Esophagus muscularis mucosa (tissue), 4 donors: ENCODE measurements around the gene SMIM22. TPM values are rescaled to one million over a fixed set of nuclear protein-coding genes. Genes with fewer than 3 reads are reported as not detected.

Experiments
- DNase-seq: peaks from one replicate; pipeline ENCODE4 v3.0.0-alpha.2; 2017; ENCODE audit errors: extremely low spot score
- H3K27ac ChIP-seq, 4 donors: fragments of 200-600 bp; sonication (generic); replicated peaks in 1 of 4; 1 replicate in 3 of 4; 2 replicates in 1 of 4; pipeline ENCODE4 v1.5.1; 2016 to 2019; ENCODE audit warnings: mild to moderate bottlenecking in 1 of 4
- H3K27me3 ChIP-seq, 4 donors: fragments of 200-600 bp; sonication (generic); one replicate each; pipeline versions ENCODE4 v1.5.1 to v1.6.0; 2016 to 2019
- H3K36me3 ChIP-seq, 4 donors: fragments of 200-600 bp; sonication (generic); one replicate each; pipeline ENCODE4 v1.5.1; 2016 to 2019
- H3K4me1 ChIP-seq, 4 donors: fragments of 200-600 bp; sonication (generic); one replicate each; pipeline ENCODE4 v1.5.1; 2016 to 2019
- H3K4me3 ChIP-seq, 4 donors: fragments of 200-600 bp; sonication (generic); 1 replicate in 2 of 4; 2 replicates in 2 of 4; pipeline ENCODE4 v1.5.1; 2016 to 2019; ENCODE audit warnings: mild to moderate bottlenecking in 4 of 4, moderate library complexity in 1 of 4
- H3K9me3 ChIP-seq, 4 donors: fragments of 200-600 bp; sonication (generic); 1 replicate in 3 of 4; 2 replicates in 1 of 4; pipeline ENCODE4 v1.5.1; 2016 to 2019
- CTCF ChIP-seq, 3 experiments: fragments of 200-600 bp in 2 of 3; fragments of 450-650 bp in 1 of 3; sonication (generic) in 2 of 3; IDR thresholded peaks; one replicate each; pipeline ENCODE4 v1.5.1; 2017 to 2019; ENCODE audit warnings: antibody characterized with exemption in 3 of 3, mild to moderate bottlenecking in 2 of 3, moderate library complexity in 1 of 3
- EP300 ChIP-seq: sonication (generic); formaldehyde crosslinking; IDR thresholded peaks from one replicate; pipeline ENCODE4 v1.6.1; 2017; ENCODE audit warnings: antibody characterized with exemption
- POLR2A ChIP-seq: fragments of 450-650 bp; IDR thresholded peaks from one replicate; pipeline ENCODE4 v1.6.1; 2017; ENCODE audit warnings: antibody characterized with exemption, moderate library complexity, mild to moderate bottlenecking, low read depth
- POLR2AphosphoS5 ChIP-seq, 2 donors: sonication (generic); formaldehyde crosslinking; IDR thresholded peaks; one replicate each; pipeline ENCODE4 v1.6.1; 2017; ENCODE audit warnings: antibody characterized with exemption in 2 of 2
- WGBS: methylation state at CpG from one replicate; pipeline ENCODE4 v1.1.5; 2018; 5-methylcytosine and 5-hydroxymethylcytosine counted together
- intact Hi-C: fragments of 100-400 bp; cut with DNase I; formaldehyde crosslinking; loops from one replicate; pipeline ENCODE4 v1.15.1; 2023
- total RNA-seq, 4 donors: library from RNA; depleted of rRNA; stranded (reverse); fragments of >200 nt; gene quantifications; one replicate each; pipeline versions ENCODE4 v1.1.0 to v1.2.1, GENCODE V29; 2016

SMIM22 gene
- total RNA-seq, 4 donors from 2014 or later = not detected

GRCh38 chr16:4790261-4790660 lies 4.9 kb upstream of the SMIM22 start:
- Histone ChIP-seq H3K27ac (no peak overlapping the region), H3K27me3 (no peaks in the 10 kb centered on the region), H3K36me3 (no peaks in the 10 kb centered on the region), H3K4me3 (no peak overlapping the region), H3K9me3 (no peaks in the 10 kb centered on the region), H3K4me1 (no peaks in the 10 kb centered on the region)
- WGBS = 86% methylated on average over 10 of the region's 10 CpGs
- intact Hi-C loops = no loop called here
- no peak for DNase-seq
- TF ChIP-seq POLR2AphosphoS5 (IDR thresholded peaks at IDR 0.05) (no peak), EP300 (no peak), CTCF (IDR thresholded peaks at IDR 0.05) (no peak), POLR2A (no peak)

DNA sequence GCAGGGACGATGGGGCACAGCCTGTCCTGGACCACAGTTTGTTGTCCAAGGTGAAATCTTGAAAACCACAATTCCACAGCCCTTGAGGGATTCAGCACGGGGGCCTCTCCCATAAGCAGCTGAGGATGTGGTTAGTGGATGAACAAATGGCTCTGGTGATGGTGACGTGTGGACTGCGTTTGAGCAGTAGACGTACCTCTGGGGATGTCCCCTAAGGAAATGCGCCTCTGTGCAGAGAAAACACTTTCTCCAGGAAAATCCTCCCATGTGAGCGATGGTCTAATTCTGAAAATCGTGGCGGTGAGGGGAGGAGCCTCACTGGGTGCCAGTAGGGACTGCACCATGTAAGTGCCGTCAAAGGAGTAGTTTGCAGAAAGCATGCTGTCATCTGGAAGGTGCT lies 4.3 kb upstream of the SMIM22 start:
- H3K27ac ChIP-seq = no peak overlapping the region
- no peak for TF ChIP-seq POLR2AphosphoS5 (IDR thresholded peaks at IDR 0.05)
- TF ChIP-seq EP300 = no peak
- no peak for TF ChIP-seq CTCF (IDR thresholded peaks at IDR 0.05)
- TF ChIP-seq POLR2A = no peak
- H3K27me3 ChIP-seq = no peaks in the 10 kb centered on the region
- DNase-seq = no peak
- WGBS = 77% methylated on average over 10 of the region's 10 CpGs
- H3K36me3 ChIP-seq = peaks cover 0 to 4% (median 2%) of the 10 kb centered on the region in 4 donors
- H3K9me3 ChIP-seq = no peaks in the 10 kb centered on the region
- H3K4me1 ChIP-seq = no peaks in the 10 kb centered on the region
- H3K4me3 ChIP-seq = no peak overlapping the region
- intact Hi-C loops = no loop called here

- intact Hi-C loops = no loop called here
- H3K9me3 ChIP-seq = no peaks in the 10 kb centered on the region
- H3K36me3 ChIP-seq = peaks cover 9 to 25% (median 21%) of the 10 kb centered on the region in 4 donors
- H3K4me3 ChIP-seq = no peak overlapping the region
- no peaks in the 10 kb centered on the region for H3K4me1 ChIP-seq
- WGBS = 80% methylated on average over 13 of the region's 13 CpGs
- DNase-seq = no peak
- no peaks in the 10 kb centered on the region for H3K27me3 ChIP-seq
- TF ChIP-seq CTCF (IDR thresholded peaks at IDR 0.05) (no peak), EP300 (no peak), POLR2AphosphoS5 (IDR thresholded peaks at IDR 0.05) (no peak), POLR2A (no peak)
- H3K27ac ChIP-seq = no peak overlapping the region
Measured at GRCh38 chr16:4792951-4793513, 2.1 kb upstream of the SMIM22 start.

DNA sequence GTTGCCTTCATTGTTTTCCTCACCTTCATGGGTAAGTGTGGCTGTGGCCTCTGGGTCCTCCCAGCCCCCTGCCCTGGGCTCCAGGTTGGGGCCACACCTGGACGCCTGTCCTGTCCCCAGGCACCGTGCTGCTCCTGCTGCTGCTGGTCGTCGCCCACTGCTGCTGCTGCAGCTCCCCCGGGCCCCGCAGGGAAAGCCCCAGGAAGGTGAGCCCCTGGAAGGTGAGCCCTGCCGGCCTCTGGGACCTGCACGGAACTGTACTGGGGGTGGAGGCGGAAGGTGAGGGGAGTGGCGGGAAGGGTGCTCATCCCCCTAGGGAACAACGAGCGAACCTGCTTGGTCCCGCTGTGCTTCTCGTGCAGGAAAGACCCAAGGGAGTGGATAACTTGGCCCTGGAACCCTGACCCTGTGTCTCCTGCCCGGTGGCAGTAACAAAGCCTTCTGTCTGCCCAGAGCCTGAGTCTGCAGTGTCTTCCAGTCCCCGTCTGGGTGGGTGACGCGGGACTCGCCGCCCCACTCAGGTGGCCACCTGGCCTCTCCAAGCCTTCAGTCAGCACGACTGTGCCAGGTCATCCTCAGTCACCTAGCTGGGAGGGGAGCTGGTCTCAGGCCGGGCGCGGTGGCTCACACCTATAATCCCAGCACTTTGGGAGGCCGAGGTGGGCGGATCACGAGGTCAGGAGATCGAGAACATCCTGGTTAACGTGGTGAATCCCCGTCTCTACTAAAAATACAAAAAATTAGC lies 831 bp downstream of the SMIM22 start:
- DNase-seq = no peak
- WGBS = 93% methylated on average over 29 of the region's 30 CpGs
- H3K36me3 ChIP-seq = peaks cover 9 to 54% (median 41%) of the 10 kb centered on the region in 4 donors
- H3K27ac ChIP-seq = no peak overlapping the region
- H3K4me3 ChIP-seq = no peak overlapping the region
- intact Hi-C loops = no loop called here
- H3K4me1 ChIP-seq = peaks cover 10 to 13% (median 11%) of the 10 kb centered on the region in 4 donors
- H3K27me3 ChIP-seq = no peaks in the 10 kb centered on the region
- TF ChIP-seq POLR2AphosphoS5 (IDR thresholded peaks at IDR 0.05) = no peak
- no peak for TF ChIP-seq POLR2A
- no peaks in the 10 kb centered on the region for H3K9me3 ChIP-seq

GRCh38 chr16:4796982-4797804 lies 2.0 kb downstream of the SMIM22 start:
- TF ChIP-seq POLR2AphosphoS5 (IDR thresholded peaks at IDR 0.05) = no peak
- no peak for TF ChIP-seq POLR2A
- intact Hi-C loops = no loop called here
- Histone ChIP-seq H3K36me3 (peaks cover 9 to 54% (median 41%) of the 10 kb centered on the region in 4 donors), H3K9me3 (no peaks in the 10 kb centered on the region), H3K27ac (no peak overlapping the region), H3K4me3 (no peak overlapping the region), H3K27me3 (no peaks in the 10 kb centered on the region), H3K4me1 (peaks cover 19 to 22% (median 22%) of the 10 kb centered on the region in 4 donors)
- no peak for DNase-seq
- 84% methylated on average over 14 of the region's 21 CpGs for WGBS
